Measurements from ENCODE around the gene TDRD12.
"Not testable (repeated sequence)": the region's sequence is repeated elsewhere in the genome, so short reads cannot be mapped to it uniquely, and the experiment has no call there.

The TDRD12 gene

DNA sequence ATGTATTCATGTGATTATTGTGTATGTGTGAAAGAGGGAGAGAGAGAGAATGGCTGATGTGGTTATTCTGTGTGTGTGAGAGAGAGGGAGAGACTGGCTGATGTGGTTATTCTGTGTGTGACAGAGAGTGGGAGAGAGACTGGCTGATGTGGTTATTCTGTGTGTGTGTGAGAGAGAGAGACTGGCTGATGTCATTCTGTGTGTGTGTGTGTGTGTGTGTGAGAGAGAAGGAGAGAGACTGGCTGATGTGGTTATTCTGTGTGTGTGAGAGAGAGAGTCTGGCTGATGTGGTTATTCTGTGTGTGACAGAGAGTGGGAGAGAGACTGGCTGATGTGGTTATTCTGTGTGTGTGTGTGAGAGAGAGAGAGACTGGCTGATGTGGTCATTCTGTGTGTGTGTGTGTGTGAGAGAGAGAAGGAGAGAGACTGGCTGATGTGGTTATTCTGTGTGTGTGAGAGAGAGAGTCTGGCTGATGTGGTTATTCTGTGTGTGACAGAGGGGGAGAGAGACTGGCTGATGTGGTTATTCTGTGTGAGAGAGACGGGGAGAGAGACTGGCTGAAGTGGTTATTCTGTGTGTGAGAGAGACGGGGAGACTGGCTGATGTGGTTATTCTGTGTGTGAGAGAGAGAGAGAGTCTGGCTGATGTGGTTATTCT, 26.2 kb downstream of the TDRD12 start:
- not testable (repeated sequence) for H3K36me3 ChIP-seq (ENCODE audit: control insufficient read depth in 1 of 2, insufficient read depth in 2 of 2, low read depth in 1 of 2, low read length in 2 of 2); H3K18ac ChIP-seq (ENCODE audit: low read depth in 1 of 2, low read length in 2 of 2); H3K9me3 ChIP-seq (ENCODE audit: control insufficient read depth, low read length); H3K4me2 ChIP-seq (ENCODE audit: low read length, poor library complexity, severe bottlenecking); H2BK120ac ChIP-seq (ENCODE audit: low read depth, low read length); H3K4ac ChIP-seq (ENCODE audit: low read depth in 1 of 2, low read length in 2 of 2); H3K14ac ChIP-seq (ENCODE audit: low read length in 2 of 2); H3K9ac ChIP-seq (ENCODE audit: low read length); H3K4me3 ChIP-seq (ENCODE audit: insufficient read depth in 1 of 2, low read depth in 1 of 2, low read length in 2 of 2); H3K23ac ChIP-seq (ENCODE audit: low read length in 2 of 2); H4K8ac ChIP-seq (ENCODE audit: low read length); H2BK12ac ChIP-seq (ENCODE audit: low read length in 2 of 2); H2BK15ac ChIP-seq (ENCODE audit: low read depth, poor library complexity, severe bottlenecking); H4K91ac ChIP-seq (ENCODE audit: low read length); H2AK5ac ChIP-seq (ENCODE audit: low read length, severe bottlenecking); H3K27ac ChIP-seq (ENCODE audit: low read length, poor library complexity, severe bottlenecking); H2AFZ ChIP-seq (ENCODE audit: low read depth, low read length); H3K79me1 ChIP-seq (replicated peaks; ENCODE audit: low read length, poor library complexity, severe bottlenecking); H3K4me1 ChIP-seq (ENCODE audit: control insufficient read depth, insufficient read depth, low read depth, low read length); H2BK5ac ChIP-seq (ENCODE audit: low read depth, low read length, poor library complexity, severe bottlenecking)
- H3K27me3 ChIP-seq (ENCODE audit: control insufficient read depth in 1 of 2, insufficient read depth in 1 of 2, low read length in 2 of 2), result peaks cover 17 to 29% of the 10 kb centered on the region in 2 experiments
- WGBS, result 77% methylated on average over 2 of the region's 2 CpGs
- DNase-seq, result peak; percentile 24

DNA sequence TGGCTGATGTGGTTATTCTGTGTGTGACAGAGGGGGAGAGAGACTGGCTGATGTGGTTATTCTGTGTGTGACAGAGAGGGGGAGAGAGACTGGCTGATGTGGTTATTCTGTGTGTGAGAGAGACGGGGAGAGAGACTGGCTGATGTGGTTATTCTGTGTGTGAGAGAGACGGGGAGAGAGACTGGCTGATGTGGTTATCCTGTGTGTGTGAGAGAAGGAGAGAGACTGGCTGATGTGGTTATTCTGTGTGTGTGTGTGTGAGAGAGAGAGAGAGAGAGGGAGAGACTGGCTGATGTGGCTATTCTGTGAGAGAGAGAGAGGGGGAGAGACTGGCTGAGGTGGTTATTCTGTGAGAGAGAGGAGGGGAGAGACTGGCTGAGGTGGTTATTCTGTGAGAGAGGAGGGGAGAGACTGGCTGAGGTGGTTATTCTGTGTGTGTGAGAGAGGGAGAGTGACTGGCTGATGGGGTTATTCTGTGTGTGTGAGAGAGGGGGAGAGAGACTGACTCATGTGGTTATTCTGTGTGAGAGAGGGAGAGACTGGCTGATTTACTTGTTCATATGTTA, 27.1 kb downstream of the TDRD12 start:
- not testable (repeated sequence) for H2AK5ac ChIP-seq (ENCODE audit: low read length, severe bottlenecking); H3K4me1 ChIP-seq (ENCODE audit: control insufficient read depth, insufficient read depth, low read depth, low read length); H3K4me2 ChIP-seq (ENCODE audit: low read length, poor library complexity, severe bottlenecking); H2BK15ac ChIP-seq (ENCODE audit: low read depth, poor library complexity, severe bottlenecking); H2BK5ac ChIP-seq (ENCODE audit: low read depth, low read length, poor library complexity, severe bottlenecking); H2AFZ ChIP-seq (ENCODE audit: low read depth, low read length); H3K9me3 ChIP-seq (ENCODE audit: control insufficient read depth, low read length); H3K4me3 ChIP-seq (ENCODE audit: insufficient read depth in 1 of 2, low read depth in 1 of 2, low read length in 2 of 2); H3K4ac ChIP-seq (ENCODE audit: low read depth in 1 of 2, low read length in 2 of 2); H3K36me3 ChIP-seq (ENCODE audit: control insufficient read depth in 1 of 2, insufficient read depth in 2 of 2, low read depth in 1 of 2, low read length in 2 of 2); H4K91ac ChIP-seq (ENCODE audit: low read length); H2BK120ac ChIP-seq (ENCODE audit: low read depth, low read length); H2BK12ac ChIP-seq (ENCODE audit: low read length in 2 of 2); H3K18ac ChIP-seq (ENCODE audit: low read depth in 1 of 2, low read length in 2 of 2); H3K27ac ChIP-seq (ENCODE audit: low read length, poor library complexity, severe bottlenecking); H3K79me1 ChIP-seq (replicated peaks; ENCODE audit: low read length, poor library complexity, severe bottlenecking); H3K23ac ChIP-seq (ENCODE audit: low read length in 2 of 2); H4K8ac ChIP-seq (ENCODE audit: low read length); H3K14ac ChIP-seq (ENCODE audit: low read length in 2 of 2); H3K9ac ChIP-seq (ENCODE audit: low read length)
- DNase-seq, result peak; percentile 9
- 52% methylated on average over 2 of the region's 2 CpGs for WGBS
- peaks cover 18 to 29% of the 10 kb centered on the region in 2 experiments for H3K27me3 ChIP-seq (ENCODE audit: control insufficient read depth in 1 of 2, insufficient read depth in 1 of 2, low read length in 2 of 2)

DNA sequence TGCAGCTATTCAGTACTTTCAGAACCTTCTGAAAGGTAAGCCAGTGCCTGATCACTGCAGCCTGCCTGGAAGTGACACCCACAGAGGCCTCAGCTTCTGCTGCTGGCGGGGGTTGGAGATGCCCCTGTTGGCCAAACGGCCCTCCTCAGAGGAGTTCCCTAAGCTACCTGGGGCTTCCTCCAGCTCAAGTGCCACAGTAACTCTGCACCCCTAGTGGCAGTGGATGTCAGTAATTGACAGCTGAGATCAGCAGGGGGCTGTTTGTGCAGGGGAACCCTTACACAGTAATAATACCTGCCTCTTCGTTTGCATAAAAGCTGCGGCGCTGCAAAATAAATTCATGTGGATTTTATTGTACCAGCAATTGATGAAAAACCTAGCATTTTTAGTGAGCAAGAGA, 28.9 kb downstream of the TDRD12 start:
- no peak for DNase-seq
- no peaks in the 10 kb centered on the region for H3K36me3 ChIP-seq (ENCODE audit: control insufficient read depth in 1 of 2, insufficient read depth in 2 of 2, low read depth in 1 of 2, low read length in 2 of 2)
- H2AFZ ChIP-seq (ENCODE audit: low read depth, low read length), result no peak overlapping the region
- no peak overlapping the region for H4K8ac ChIP-seq (ENCODE audit: low read length)
- no peak overlapping the region for H4K91ac ChIP-seq (ENCODE audit: low read length)
- no peak overlapping the region for H2BK15ac ChIP-seq (ENCODE audit: low read depth, poor library complexity, severe bottlenecking)
- no peak overlapping the region for H2BK5ac ChIP-seq (ENCODE audit: low read depth, low read length, poor library complexity, severe bottlenecking)
- peaks cover 18 to 29% of the 10 kb centered on the region in 2 experiments for H3K27me3 ChIP-seq (ENCODE audit: control insufficient read depth in 1 of 2, insufficient read depth in 1 of 2, low read length in 2 of 2)
- no peak overlapping the region for H3K9ac ChIP-seq (ENCODE audit: low read length)
- 90% methylated on average over 2 of the region's 5 CpGs for WGBS
- H3K23ac ChIP-seq (ENCODE audit: low read length in 2 of 2), result no peak overlapping the region
- H3K18ac ChIP-seq (ENCODE audit: low read depth in 1 of 2, low read length in 2 of 2), result no peak overlapping the region
- H3K4me2 ChIP-seq (ENCODE audit: low read length, poor library complexity, severe bottlenecking), result no peak overlapping the region
- no peak overlapping the region for H2AK5ac ChIP-seq (ENCODE audit: low read length, severe bottlenecking)
- no peaks in the 10 kb centered on the region for H3K9me3 ChIP-seq (ENCODE audit: control insufficient read depth, low read length)
- H3K14ac ChIP-seq (ENCODE audit: low read length in 2 of 2), result no peak overlapping the region
- no peaks in the 10 kb centered on the region for H3K79me1 ChIP-seq (replicated peaks; ENCODE audit: low read length, poor library complexity, severe bottlenecking)
- H3K4me3 ChIP-seq (ENCODE audit: insufficient read depth in 1 of 2, low read depth in 1 of 2, low read length in 2 of 2), result no peak overlapping the region
- no peak overlapping the region for H3K27ac ChIP-seq (ENCODE audit: low read length, poor library complexity, severe bottlenecking)
- no peak overlapping the region for H3K4ac ChIP-seq (ENCODE audit: low read depth in 1 of 2, low read length in 2 of 2)
- H2BK12ac ChIP-seq (ENCODE audit: low read length in 2 of 2), result no peak overlapping the region
- H2BK120ac ChIP-seq (ENCODE audit: low read depth, low read length), result no peak overlapping the region
- no peaks in the 10 kb centered on the region for H3K4me1 ChIP-seq (ENCODE audit: control insufficient read depth, insufficient read depth, low read depth, low read length)

DNA sequence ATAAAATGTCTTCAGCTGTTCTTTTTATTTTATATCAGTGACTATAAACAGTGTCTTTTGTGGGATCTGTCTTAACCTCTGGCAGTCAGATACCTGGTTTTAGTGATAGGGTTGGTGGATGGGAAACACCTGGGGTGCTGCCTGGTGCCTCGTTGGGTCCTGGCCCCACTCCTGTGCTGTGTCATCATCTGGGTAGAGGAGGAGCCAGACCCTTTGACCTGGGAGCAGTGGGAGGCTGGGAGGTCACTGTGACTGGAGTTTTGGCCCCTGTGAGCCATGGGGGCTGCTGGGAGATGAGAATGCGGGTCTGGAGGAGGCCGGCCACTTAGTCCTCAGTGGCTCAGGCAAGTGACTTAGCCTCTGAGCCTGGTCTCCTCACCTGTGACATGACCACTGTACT, 29.4 kb downstream of the TDRD12 start:
- 65% methylated on average over 3 of the region's 3 CpGs for WGBS
- Histone ChIP-seq H2AK5ac (ENCODE audit: low read length, severe bottlenecking) (no peak overlapping the region), H3K18ac (ENCODE audit: low read depth in 1 of 2, low read length in 2 of 2) (no peak overlapping the region), H3K27ac (ENCODE audit: low read length, poor library complexity, severe bottlenecking) (no peak overlapping the region), H2BK15ac (ENCODE audit: low read depth, poor library complexity, severe bottlenecking) (no peak overlapping the region), H3K36me3 (ENCODE audit: control insufficient read depth in 1 of 2, insufficient read depth in 2 of 2, low read depth in 1 of 2, low read length in 2 of 2) (no peaks in the 10 kb centered on the region), H3K9me3 (ENCODE audit: control insufficient read depth, low read length) (no peaks in the 10 kb centered on the region), H4K91ac (ENCODE audit: low read length) (no peak overlapping the region), H3K27me3 (ENCODE audit: control insufficient read depth in 1 of 2, insufficient read depth in 1 of 2, low read length in 2 of 2) (peaks cover 18 to 29% of the 10 kb centered on the region in 2 experiments), H3K14ac (ENCODE audit: low read length in 2 of 2) (peak overlapping the region in 1 of 2 experiments; percentile 5), H4K8ac (ENCODE audit: low read length) (no peak overlapping the region), H3K9ac (ENCODE audit: low read length) (no peak overlapping the region), H2BK12ac (ENCODE audit: low read length in 2 of 2) (no peak overlapping the region), H2AFZ (ENCODE audit: low read depth, low read length) (no peak overlapping the region), H2BK5ac (ENCODE audit: low read depth, low read length, poor library complexity, severe bottlenecking) (no peak overlapping the region), H3K79me1 (replicated peaks; ENCODE audit: low read length, poor library complexity, severe bottlenecking) (no peaks in the 10 kb centered on the region), H3K4ac (ENCODE audit: low read depth in 1 of 2, low read length in 2 of 2) (no peak overlapping the region), H3K4me3 (ENCODE audit: insufficient read depth in 1 of 2, low read depth in 1 of 2, low read length in 2 of 2) (no peak overlapping the region), H3K23ac (ENCODE audit: low read length in 2 of 2) (no peak overlapping the region), H2BK120ac (ENCODE audit: low read depth, low read length) (no peak overlapping the region), H3K4me1 (ENCODE audit: control insufficient read depth, insufficient read depth, low read depth, low read length) (no peaks in the 10 kb centered on the region), H3K4me2 (ENCODE audit: low read length, poor library complexity, severe bottlenecking) (no peak overlapping the region)
- no peak for DNase-seq

Data from mesenchymal stem cell (in vitro differentiated cells and primary cell).